GM21529 (cell line): ENCODE data around the gene ZNRF1.
"Not testable (repeated sequence)": the region's sequence is repeated elsewhere in the genome, so short reads cannot be mapped to it uniquely, and the experiment has no call there.

Experiments used
- ATAC-seq: cut with Tn5 transposase; IDR thresholded peaks from one replicate; pipeline ENCODE4 v1.9.1; 2021; ENCODE audit not compliant: unreplicated experiment

Gene ZNRF1

DNA sequence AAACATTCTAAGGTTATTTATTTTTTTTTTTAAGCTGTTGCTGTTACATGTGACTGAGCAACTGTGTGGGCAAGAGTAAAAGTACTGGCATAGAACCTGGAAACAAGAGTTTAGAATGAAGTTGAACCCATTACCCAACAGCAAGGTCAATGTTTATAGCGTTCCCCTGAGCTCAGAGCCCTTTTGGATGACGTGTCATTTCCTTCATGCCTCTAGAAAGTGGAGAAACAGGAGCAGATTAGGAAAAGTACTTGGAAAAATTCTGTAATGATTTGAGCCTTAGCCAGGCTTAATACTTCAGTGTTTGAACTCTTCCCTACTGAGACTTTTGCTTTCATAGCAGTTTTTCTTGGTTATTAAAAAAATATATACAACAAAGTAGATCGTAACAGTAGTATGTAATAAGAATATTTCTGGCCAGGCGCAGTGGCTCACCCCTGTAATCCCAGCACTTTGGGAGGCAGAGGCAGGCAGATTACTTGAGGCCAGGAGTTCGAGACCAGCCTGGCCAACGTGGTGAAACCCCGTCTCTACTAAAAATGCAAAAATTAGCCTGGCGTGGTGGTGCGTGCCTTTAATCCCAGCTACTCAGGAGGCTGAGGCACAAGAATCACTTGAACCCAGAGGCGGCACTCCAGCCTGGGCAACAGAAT, 27.5 kb downstream of the ZNRF1 start:
- not testable (repeated sequence) for ATAC-seq

DNA sequence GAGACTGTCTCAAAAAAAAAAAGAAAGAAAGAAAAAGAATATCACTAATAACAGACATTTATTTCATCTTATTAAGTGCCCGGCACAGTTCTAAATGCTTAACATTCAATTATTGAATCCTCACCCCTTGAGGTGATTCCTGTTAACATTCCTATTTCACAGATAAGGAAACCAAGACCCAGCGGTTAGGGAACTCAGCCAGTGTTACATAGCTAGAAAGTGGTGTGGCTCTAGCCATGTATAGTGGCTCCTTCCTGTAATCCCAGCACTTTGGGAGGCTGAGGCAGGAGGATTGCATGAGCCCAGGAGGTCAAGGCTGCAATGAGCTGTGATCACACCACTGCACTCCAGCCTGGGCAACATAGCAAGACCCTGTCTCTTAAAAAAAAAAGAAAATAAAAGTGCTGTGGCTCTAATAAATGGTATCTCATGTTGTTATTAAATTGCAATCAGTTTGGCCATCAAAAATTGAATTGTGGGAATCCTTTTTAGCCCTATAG, 28.1 kb downstream of the ZNRF1 start:
- ATAC-seq, result no peak

DNA sequence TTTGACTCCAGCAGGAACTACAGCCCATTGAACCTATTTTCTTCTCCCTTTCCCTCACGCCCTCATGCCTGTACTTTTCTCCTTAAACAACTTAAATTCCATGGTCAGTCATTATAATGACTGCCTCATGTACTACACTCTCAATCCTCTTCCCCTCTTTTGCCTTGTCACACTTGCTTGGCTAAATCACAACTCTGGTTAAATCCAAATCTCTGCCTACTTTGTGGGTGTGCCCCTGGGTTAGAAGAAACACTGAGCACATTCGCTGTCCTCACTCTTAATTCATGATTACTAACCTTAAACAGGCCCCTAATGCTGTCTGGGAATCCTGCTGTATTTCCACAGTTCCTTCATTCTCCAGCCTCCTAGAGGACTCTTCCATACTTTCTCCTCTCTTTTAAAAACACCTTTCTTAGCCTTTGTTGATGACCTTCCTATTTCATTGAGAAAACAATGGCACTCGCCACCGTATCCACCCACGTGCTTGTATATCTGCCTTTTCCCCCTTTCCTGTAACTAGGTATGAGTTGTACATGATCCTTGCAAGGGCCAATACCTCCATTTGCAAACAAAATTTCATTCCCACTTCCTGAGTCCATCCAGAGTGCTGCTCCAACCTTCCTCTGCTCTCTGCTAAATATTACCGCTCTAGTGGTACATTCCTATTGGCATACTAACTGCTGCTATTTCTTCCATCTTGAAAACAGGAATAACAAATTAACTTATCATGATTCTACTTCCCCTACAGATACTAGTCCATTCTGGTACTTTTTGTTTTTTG, 28.9 kb downstream of the ZNRF1 start:
- ATAC-seq, result no peak

DNA sequence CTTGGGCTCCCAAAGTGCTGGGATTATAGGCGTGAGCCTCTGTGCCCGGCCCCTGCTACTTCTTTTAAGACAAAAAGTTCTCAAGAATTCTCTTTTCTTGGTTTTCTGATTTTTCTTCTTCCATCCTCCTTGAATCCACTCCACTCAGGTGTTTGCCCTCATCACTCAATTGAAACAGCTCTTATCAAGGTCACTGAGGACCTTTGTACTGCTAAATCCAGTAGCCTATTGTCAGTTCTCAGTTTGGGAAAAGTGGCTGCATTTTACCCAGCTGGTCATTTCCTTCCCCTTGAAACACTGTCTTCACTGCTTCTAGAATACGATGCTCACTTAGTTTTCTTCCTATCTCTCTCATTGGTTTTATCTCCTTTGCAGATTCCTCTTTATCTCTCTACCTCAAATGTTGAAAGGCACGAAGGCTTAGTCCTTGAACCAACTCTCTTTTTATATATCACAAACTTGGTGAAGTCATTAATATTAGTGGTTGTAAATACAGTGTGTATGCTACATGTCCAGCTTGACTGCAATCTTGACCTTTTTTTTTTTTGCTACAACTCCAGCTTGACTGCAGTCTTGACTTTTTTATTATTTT, 29.8 kb downstream of the ZNRF1 start:
- ATAC-seq, result no peak

DNA sequence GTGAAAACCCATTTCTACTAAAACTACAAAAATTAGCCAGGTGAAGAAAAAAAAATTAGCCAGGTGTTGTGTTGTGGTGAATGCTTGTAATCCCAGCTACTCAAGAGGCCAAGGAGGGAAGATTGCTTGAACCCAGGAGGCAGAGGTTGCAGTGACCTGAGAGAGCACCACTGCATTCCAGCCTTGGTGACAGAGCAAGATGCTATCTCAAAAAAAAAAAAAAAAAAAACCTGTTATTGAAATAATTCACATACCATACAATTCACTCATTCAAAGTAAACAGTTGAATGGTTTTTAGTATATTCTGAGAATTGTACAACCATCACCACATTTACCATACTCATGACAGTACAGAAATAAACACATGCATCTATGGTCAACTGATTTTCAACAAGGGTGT, 31.0 kb downstream of the ZNRF1 start:
- ATAC-seq, result no peak

DNA sequence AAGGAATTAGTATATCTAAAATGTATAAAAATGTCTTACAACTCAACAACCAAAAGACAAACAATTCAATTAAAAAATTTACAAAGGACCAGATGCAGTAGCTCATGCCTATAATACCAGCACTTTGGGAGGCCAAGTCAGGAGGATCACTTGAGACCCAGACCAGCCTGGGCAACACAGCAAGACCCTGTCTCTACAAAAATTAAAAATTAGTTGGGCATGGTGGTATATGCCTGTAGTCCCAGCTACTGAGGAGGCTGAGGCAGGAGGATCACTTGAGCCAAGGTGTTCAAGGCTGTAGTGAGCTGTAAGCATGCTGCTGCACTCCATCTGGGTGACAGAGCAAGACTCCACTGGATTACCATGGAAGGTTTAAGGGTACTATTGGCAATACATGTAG, 33.8 kb downstream of the ZNRF1 start:
- ATAC-seq, result no peak

DNA sequence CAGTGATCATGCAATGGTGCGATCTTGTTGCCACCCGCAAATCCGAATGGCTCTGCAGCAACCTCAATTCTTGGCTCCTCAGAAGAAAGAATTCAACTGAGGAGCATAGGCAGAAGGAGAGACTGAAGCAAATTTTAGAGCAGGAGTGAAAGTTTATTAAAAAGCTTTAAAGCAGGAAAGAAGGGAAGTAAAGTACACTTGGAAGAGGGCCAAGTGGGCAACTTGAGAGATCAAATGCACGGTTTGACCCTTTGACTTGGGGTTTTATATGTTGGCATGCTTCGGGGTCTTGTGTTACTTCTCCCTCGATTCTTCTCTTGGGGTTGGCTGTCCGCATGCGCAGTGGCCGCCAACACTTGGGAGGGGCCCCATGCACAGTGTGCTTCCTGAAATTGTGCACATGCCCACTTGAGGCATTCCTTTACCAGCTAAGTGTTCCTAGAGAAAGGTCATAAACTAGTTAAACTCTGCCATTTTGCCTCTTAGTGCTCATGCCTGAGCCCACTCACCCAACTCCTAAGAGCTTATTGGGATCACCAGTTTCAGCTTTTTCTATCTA, 36.7 kb downstream of the ZNRF1 start:
- ATAC-seq, result no peak

DNA sequence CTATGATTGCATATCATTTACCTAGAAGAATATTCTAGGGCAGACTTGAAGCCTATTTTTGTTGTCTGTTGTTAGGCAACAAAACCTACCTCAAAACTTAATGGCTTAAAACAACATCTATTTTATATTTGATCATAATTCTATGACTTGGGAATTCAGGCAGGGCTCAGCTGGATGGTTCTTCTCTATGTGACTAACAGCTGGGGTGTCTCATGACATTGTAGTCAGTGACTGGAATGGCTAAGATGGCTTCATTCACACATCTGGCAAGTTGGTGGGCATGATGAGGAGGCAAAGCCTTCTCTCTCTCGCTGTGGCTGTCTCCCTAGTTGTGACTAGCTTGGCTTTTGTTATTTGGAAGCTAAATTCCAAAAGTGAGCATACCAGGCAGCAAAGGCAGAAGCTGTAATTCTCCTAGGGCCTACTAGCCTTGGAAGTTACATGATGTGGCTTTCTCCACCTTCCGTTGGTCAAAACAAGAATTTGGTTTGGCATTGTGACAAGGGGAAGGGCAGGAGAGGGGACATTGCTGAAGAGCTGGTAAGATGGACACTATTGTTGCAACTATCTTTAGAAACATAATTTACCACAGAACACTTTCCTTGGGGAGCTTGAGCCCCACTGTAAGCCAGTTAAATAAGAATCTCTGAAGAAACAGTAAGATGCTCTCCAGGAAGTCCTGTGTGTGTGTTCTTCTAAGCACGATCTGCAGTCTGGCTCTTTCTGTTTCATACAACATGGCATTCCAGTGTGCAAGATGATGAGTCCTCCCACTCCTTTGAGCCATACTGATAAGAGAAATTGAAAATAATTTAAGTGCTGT, 39.4 kb downstream of the ZNRF1 start:
- ATAC-seq, result no peak

DNA sequence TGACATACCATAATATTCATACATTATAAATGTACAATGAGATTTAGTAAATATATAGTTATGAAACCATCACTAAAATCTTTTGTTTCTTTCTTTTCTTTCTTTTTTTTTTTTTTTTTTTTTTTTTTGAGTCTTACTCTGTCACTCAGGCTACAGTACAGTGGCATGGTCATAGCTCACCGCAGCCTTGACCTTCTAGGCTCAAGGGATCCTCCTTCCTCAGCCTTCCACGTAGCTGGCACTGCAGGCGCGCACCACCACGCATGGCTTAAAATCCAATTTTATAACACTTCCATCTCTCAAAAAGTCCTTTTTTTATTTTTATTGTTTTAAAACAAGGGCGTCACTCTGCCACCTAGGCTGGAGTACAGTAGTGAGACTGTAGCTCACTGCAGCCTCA, 41.1 kb downstream of the ZNRF1 start:
- no peak for ATAC-seq

DNA sequence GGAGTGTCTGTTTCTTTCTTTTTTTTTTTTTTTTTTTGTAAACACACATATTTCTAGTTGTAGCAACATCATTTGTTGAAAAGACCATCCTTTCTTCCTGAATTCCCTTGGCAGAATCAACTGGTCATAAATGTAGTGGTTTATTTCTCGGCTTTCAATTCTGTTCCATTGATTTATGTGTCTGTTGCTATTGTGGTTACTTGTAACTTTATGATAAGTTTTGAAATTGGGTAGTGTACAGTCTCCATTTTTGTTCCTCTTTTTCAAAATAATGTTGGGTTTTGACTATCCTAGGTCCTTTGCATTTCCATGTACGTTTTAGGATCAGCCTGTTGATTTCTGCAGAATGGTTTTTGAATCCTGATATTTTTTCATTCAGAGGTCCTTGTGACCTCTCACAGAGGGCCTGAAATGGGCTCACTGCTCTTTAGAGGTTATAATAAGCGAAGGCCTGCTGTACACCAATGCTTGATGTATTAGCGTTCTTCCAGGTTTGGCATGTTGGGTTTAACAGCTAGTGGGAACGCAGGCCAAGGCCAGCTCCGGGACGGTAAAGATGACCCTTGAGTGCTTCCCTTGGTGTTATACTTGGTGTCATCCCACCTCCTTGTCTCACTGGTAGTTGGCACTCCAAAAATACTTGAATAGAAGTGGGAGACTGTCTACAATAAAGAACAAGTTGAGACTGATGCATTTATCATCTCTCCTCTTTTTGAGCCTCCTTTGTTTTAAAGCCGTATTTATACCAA, 43.8 kb downstream of the ZNRF1 start:
- ATAC-seq, result no peak

DNA sequence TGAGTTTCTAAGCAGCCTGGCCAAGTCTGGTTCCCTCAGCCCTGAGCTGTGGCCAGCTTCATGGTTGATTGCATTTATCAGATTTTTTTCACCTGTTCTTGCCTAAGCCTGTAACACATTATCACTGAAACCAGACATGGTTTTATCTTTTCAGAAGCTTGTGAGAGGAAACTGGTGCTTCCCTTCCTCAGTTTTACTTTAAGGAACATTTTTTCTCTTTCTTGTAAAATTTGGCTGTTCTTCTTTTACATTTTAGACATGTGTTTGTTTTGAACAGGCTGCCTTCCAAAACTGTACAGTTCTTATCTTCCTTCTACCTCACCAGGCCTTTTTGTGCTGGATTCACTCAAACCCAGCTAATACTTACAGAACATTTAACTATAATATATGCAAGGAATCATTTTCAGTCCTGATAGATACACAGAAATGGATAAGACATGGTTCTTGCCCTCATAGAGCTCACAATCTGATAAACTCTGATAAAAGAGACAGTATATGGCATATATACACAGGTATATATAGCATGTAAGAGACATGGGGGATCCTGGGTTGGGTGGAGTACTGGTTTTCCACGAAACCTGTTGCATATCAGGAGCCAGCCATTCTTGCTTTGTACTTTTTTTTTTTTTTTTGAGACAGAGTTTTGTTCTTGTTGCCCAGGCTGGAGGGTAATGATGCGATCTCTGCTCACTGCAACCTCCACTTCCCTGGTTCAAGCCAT, 44.5 kb downstream of the ZNRF1 start:
- peak; percentile 75 for ATAC-seq

DNA sequence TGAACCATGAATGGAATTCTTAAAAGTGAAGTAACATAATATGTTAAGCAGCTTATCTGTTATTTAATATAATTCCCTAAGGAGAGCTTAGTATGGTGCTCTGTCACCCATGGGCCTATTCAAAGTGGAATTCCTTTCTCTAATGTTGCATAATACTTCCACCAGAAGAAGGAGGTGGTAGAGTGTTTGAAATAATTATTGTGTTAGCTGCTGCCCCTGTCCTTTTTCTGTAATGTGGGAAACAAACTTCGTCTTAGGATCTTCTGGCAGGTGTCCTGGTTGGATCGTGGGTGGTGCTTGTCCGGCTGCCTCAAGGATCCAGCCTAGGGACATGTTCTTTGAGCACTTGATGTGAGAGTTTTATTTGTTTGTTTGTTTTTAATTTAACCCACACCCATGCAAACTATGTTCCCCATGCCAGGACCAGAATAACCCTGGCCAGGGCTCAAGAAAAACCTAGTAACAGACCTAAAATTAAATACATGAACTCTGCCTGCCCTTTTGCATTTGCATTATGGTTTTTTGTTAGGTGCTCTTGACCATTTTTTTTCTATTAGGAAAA, 46.1 kb downstream of the ZNRF1 start:
- ATAC-seq, result no peak

DNA sequence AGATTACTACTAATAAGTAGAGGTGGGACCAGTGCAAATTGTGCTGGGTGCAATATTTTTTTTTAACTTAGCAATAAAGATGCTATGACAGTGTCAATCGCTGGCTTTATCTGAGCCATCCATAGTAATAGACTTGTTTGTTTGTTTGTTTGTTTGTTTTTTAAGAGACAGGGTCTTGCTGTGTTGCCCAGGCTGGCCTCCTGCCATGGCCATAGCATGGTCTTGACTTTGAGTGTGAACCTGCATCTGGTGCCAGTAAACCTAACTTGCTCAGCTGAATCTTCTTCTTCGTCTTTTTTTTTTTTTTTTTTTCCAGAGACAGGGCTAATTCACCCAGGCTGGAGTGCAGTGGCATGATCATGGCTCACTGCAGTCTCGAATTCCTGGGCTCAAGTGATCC, 46.6 kb downstream of the ZNRF1 start:
- ATAC-seq, result no peak

DNA sequence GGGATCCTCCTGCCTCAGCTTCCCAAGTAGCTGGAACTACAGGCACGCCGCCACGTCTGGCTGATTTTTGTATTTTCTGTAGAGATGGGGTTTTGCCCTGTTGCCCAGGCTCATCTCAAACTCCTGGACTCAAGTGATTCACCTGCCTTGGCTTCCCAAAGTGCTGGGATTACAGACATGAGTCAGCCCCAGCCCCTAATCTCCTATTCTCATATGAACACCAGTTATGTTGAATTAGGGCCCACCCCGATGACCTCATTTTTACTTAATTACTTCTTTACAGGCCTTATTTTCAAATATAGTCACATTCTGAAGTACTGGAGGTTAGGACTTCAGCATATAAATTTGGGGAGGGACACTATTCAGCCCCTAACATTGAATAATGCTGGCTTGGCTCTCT, 49.2 kb downstream of the ZNRF1 start:
- no peak for ATAC-seq

DNA sequence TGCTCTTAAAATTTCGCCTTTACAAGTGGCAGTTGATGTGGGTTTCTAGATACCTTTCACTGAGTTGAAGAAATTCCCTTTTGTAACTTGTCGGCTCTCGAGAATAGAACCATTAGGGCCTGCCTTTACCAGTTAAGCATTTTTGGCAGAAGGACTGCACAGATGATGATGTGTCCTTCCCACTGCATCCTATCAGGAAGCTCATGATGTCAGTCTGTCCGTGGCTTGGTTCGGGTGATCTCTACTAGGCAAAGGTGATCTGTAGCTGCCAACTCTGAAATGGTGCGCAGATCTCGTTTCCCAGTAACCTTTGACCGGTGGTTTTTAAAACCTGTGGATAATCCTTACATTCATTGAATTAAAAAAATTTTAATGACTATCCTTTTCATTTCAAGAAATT, 49.7 kb downstream of the ZNRF1 start:
- no peak for ATAC-seq

DNA sequence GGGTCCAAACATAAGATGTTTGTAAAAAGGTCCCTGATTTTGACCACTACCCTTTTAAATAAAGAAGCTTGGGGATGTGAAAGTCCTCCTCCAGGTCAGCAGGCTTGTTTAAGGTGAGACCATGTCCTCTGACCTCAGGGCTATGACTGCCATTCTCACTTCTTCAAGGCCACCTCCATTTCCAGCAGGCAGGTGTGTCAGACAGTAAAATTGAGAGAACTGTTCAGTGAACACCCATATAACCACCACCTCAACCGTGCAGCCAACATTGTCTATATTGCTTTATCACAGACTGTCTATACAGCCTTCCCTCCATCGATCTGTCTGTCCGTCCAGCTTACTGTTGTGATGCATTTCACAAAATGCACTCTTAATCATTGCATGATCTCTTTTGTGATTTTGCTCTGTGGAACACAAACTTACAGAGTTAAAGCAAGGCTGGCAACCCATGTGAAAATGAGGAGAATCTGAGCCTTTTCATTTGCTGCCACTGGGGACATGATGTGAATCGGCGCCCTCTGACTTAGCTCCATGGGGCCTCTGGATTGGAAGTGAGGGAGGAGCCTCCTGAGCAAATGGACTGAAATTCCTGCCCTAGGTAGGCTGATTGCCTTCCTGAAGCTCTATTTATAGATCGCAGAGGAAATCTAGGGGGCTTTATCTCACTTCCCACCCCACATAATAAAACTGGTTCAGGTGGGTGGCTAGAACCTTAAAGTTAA, 53.8 kb downstream of the ZNRF1 start:
- no peak for ATAC-seq

DNA sequence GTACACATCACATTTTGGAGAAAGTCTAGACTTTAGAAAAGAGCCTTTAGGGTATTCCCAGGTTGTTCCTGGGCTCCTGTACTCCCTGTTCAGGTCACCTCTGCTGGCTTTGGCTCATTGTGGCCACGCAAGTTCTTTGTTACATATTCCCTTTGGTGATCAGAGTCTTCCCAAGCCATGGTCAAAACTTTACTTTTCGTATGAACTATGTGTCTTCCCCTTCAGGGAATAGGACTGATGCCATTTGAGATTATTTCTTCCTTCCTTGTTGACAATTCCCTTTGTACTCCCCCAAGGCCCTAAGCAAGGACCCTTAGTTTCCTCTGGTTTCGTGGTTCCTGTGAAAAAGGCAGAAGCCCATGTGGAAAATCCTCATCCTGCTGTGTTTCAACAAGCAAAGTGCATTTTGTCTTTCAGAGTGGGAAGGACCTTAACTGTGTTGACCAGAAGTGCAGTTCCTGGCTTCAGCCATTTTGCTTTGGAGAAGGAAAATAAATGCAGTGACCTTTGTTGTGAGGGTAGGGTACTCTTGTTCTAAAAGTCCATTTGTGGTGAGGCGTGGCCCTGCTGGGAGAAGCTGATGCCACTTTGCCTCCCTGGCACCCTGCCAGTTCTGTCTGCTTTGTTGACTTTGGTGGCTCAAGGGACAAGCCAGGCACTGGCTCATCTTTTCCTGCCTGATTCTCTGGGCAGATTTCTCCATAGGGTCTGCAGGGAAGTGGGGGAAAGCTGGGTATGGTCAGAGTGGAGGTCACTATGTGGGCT, 55.1 kb downstream of the ZNRF1 start:
- ATAC-seq, result no peak

DNA sequence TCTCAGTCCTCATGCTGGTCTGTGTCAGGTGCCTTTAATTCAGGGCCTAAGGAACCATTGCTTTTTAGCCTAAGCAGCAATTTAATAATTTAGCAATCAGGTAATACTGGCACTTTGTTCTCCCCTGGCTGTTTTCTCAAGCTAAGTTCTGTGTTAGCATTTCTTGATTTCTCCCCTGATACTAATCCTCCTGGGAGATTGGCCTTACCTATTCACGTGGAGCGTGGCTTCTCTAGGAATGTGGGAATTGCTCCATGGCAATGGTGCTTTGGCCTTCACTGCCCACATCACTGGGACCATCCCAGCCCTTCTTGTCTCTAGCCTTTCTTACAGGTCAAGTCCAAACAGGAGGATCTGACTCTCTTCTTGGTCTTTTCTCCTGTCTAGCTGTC, 55.7 kb downstream of the ZNRF1 start:
- ATAC-seq, result no peak
